Astrocyte of the cerebellum (primary cell): ENCODE measurements around the gene FOXJ2.

Experiments used
- DNase-seq: peaks from one replicate; pipeline ENCODE4 v3.0.0-alpha.2; 2011; ENCODE audit warnings: low read depth
- H3K4me3 ChIP-seq: 2 replicates; pipeline ENCODE4 v1.5.1; 2011; ENCODE audit warnings: mild to moderate bottlenecking, low read depth, low read length, moderate library complexity
- CTCF ChIP-seq: IDR thresholded peaks from 2 replicates; pipeline ENCODE4 v1.5.1; 2012; ENCODE audit warnings: low read length, low read depth, moderate library complexity, mild to moderate bottlenecking; ENCODE audit errors: missing control alignments
- in situ Hi-C: cut with HindIII; loops from 2 replicates; pipeline ENCODE4 v1.10.0; 2017; ENCODE audit warnings: low sequenced_read_pairs

Gene FOXJ2

GRCh38 chr12:8033153-8034044, 883 bp downstream of the FOXJ2 start:
- TF ChIP-seq CTCF, result no peak
- DNase-seq, result no peak
- peak overlapping the region; percentile 90 for H3K4me3 ChIP-seq
- in situ Hi-C loops, result no loop called here

- in situ Hi-C loops, result no loop called here
- DNase-seq, result no peak
- no peak overlapping the region for H3K4me3 ChIP-seq
- no peak for TF ChIP-seq CTCF
Measured at GRCh38 chr12:8034802-8035201, 2.3 kb downstream of the FOXJ2 start.

- in situ Hi-C loops, result no loop called here
- TF ChIP-seq CTCF, result no peak
- DNase-seq, result no peak
- no peak overlapping the region for H3K4me3 ChIP-seq
Measured at GRCh38 chr12:8035440-8036010, 3.0 kb downstream of the FOXJ2 start.

GRCh38 chr12:8036346-8036745, 3.8 kb downstream of the FOXJ2 start:
- TF ChIP-seq CTCF, result no peak
- in situ Hi-C loops, result no loop called here
- DNase-seq, result no peak
- H3K4me3 ChIP-seq, result no peak overlapping the region

GRCh38 chr12:8037046-8037663, 4.6 kb downstream of the FOXJ2 start:
- H3K4me3 ChIP-seq, result no peak overlapping the region
- DNase-seq, result no peak
- in situ Hi-C loops, result no loop called here
- TF ChIP-seq CTCF, result no peak

GRCh38 chr12:8037947-8038346, 5.4 kb downstream of the FOXJ2 start:
- H3K4me3 ChIP-seq, result no peak overlapping the region
- in situ Hi-C loops, result no loop called here
- TF ChIP-seq CTCF, result no peak
- DNase-seq, result no peak
